SHP77 treated with DMSO at 0.1 percent for 48 hours (cell line): ENCODE results near the gene RGMB.
"Not testable (repeated sequence)": the region's sequence is repeated elsewhere in the genome, so short reads cannot be mapped to it uniquely, and the experiment has no call there.

Source experiments
- DNase-seq: peaks from one replicate; lab custom pipeline; 2025; lab: John Stamatoyannopoulos, UW

Gene RGMB

GRCh38 chr5:98773464-98774191 lies at the start of gene RGMB:
Gene RGMB (plus strand): TSS chr5:98773663. CDS start chr5:98774071, 408 bp downstream.
- DNase-seq, result peak; percentile 93

- DNase-seq, result no peak
Measured at GRCh38 chr5:98726258-98726657, 47.2 kb upstream of the RGMB start.

GRCh38 chr5:98727686-98728085 lies 45.8 kb upstream of the RGMB start:
- no peak for DNase-seq

GRCh38 chr5:98734646-98735045 lies 38.8 kb upstream of the RGMB start:
- no peak for DNase-seq

DNA sequence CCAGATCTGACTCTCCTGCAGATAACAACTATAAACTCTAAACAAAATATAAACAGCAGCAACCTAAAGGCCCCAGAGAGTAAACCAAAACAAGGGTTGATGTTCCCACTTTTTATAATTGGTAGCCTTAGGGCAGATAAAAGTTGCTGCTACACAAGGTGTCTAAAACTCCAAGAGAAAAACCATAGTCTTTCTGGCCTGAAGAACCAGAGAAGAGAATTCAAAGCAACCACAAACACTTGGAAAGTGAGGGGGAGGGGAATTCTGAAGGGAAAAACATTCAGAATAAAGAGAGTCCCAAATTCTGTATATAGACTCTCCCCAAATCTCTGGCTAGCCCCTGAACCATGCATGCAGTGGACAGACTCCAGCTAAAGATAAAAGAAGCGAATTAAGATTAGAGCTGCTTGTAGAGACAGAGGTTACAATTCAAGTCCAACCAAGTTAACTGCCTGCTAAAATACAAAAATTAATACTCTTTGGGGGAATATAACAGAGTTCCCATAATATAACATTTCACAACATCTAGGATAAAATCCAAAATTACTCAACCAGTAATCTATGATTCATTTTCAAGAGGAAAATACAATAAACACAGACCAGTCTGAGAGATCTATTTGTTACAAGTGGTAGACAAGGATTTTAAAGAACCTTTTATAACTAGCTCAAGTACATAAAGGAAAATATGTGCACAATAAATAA lies 37.5 kb upstream of the RGMB start:
- DNase-seq, result no peak

DNA sequence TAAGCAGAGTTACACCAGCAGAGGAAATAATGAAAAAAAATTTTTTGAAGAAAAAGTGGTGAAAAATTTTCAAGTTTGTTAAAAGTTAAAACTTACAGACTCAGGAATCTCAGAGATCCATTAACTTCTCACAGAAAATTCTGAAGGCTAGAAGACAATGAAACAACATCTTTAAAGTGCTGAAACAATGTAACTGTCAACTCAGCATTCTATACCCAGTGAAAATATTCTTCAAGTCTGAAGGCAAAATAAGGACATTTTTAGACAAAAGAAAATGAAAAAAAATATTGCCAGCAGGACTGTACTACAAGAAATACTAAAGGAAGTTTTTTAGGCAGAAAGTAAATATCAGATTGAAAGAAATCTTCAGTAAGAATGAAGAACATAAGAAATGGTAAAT lies 36.7 kb upstream of the RGMB start:
- no peak for DNase-seq

GRCh38 chr5:98737441-98737840 lies 36.0 kb upstream of the RGMB start:
- DNase-seq, result not testable (repeated sequence)

GRCh38 chr5:98738481-98739149 lies 34.8 kb upstream of the RGMB start:
- not testable (repeated sequence) for DNase-seq

- DNase-seq, result no peak
Measured at GRCh38 chr5:98741926-98742325, 31.5 kb upstream of the RGMB start.

DNA sequence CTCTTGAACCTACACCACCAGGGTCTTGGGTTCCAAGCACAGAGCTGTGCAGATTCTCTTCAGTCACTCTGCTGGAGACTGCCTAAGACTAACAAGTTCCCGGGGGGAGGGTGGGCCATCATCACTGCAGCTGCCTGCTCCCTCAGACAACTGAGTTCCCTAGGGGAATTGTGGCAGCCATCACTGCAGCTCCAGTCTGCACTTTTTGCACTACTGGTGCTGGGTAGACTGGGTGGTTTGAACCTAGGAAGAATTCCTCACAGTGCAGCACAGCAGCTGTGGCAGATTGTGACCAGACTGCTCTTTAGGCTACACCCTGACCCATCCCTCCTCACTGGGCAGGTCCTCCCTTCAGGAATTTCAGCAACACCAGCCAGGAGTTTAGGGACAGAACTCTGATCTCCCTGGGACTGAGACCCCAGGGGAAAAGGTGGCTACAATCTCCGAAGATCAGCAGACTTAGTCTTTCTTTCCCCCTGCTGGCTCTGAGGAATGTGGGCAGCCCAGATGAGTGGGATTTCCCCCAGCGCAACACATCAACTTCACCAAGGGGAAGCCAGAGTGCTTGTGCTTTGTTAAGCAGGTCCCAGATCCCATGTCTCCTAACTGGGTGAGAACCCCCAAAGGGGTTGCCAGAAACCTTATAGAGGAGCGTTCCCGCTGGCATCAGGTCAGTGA lies 30.9 kb upstream of the RGMB start:
- DNase-seq, result no peak

DNA sequence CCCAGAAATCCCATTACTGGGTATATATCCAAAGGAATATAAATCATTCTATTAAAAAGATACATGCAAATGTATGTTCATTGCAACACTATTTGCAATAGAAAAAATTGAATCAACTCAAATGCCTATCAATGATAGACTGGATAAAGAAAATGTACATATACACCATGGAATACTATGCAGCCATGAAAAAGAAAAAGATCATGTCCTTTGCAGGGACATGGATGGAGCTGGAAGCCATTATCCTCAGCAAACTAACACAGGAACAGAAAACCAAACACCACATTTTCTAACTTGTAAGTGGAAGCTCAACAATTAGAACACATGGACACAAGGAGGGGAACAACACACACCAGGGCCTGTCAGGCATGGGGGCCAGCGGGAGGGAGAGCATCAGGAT lies 25.2 kb upstream of the RGMB start:
- not testable (repeated sequence) for DNase-seq

GRCh38 chr5:98749046-98749445 lies 24.4 kb upstream of the RGMB start:
- no peak for DNase-seq

DNA sequence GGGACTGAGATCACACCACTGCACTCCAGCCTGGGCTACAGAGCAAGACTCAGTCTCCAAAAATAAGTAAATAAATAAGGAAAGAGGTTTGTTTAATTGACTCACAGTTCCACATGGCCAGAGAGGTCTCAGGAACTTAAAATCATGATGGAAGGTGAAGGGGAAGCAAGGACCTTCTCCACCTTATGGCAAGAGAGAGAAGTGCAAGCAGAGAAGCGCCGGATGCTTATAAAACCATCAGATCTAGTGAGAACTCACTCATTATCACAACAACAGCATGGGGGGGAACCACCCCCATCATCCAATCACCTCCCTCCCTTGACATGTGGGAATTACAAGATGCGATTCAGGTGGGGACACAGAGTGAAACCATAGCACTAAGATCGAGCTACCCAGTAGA lies 22.8 kb upstream of the RGMB start:
- peak; percentile 39 for DNase-seq

DNA sequence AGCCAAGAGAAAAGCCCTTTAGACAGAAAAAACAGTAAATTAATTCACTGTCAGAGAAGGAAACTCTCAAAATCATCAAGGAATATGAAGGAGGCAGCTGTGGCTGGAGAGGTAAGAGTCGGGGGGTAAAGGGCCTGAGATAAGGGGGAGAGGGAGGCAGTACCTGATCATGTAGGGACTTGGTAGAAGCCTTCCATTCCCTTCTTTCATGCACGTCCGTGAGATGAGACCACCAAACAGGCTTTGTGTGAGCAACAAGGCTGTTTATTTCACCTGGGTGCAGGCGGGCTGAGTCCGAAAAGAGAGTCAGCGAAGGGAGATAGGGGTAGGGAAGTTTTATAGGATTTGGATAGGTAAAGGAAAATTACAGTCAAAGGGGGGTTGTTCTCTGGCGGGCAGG lies 21.1 kb upstream of the RGMB start:
- DNase-seq, result not testable (repeated sequence)

GRCh38 chr5:98752801-98753200 lies 20.7 kb upstream of the RGMB start:
- not testable (repeated sequence) for DNase-seq

DNA sequence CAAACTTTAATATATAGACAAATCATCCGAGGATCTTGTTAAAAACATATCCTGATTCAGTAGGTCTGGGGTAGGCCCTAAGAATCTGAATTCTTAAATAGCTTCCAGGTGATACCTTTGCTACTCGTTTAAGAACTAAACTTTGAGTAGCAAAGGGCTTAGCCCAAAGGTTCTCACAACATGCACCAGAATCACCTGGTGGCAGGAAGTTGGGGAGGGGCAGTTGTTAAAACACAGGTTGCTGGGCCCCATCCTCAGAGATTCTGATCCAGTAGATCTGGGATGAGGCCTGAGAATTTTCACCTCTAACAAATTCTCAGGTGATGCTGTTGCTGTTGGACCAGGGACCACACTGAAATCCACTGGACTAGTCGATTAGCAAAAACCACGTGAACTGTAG lies 20.0 kb upstream of the RGMB start:
- DNase-seq, result no peak

GRCh38 chr5:98755406-98755805 lies 18.1 kb upstream of the RGMB start:
- no peak for DNase-seq

DNA sequence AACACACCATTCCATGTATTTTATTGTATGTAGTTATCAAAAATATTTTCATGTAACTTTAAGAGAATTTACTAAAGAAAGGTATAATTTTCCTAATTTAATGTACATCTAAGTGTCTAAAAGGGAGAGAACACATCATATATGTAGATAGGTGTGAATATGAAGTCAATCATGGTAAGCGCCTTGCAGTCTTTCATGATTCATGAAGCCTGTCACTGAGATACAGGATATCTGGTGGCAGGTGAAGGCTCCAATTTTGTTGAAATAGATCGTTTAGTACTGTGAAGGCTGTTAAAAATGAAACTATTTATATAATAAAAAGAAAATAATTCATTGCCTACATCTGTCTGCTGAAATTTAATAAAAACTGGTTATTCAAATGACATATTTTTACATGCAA lies 15.5 kb upstream of the RGMB start:
- no peak for DNase-seq

DNA sequence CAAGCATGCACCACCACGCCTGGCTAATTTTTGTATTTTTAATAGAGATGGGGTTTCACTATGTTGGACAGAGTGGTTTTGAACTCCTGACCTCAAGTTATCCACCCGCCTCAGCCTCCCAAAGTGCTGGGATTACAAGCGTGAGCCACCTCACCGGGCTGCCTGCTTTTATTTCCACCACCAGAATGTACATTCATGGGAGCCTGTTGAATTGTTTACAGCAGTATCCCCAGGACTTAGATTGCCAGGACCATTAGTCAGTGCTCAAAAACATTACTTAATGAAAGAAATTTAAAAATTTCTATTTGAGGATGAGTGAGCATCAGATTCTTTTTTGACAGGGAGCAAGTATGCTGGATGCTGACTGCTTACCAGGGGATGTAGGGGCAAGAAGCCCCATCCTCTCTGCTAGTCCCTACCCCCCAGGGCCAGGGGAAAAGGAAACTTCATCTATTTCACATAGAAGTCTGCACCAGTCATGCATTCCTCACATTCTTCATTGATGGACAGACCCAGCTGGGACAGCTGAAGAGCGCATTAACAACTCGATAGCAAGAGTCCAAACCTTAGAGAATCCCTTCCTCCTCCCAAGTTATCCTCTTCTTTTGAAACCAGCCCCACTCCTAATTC lies 10.3 kb upstream of the RGMB start:
- no peak for DNase-seq

DNA sequence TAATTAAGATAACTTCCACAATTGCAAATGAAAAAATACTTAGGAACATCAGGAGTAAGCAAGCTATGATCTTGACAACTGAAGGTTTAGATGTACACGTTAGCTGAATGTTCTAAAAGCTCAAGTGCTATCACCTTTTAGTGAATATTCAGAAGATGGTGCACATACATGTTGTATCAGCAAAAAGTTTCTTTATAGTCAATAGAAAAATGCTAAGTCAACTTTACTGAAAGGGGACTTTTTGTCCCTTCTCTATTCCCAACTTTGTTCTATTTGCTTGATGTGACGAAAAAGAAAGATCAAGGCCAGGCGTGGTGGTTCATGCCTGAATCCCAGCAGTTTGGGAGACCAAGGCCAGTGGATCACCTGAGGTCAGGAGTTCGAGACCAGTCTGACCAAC lies 7.6 kb upstream of the RGMB start:
- DNase-seq, result no peak

- DNase-seq, result no peak
Measured at GRCh38 chr5:98767581-98767980, 5.9 kb upstream of the RGMB start.
